ENCODE data around the gene ADGRG3.

ADGRG3 gene

GRCh38 chr16:57646388-57647039, 21.6 kb upstream of the ADGRG3 start:
- DNase-seq (ENCODE audit: low read depth) = no peak

DNA sequence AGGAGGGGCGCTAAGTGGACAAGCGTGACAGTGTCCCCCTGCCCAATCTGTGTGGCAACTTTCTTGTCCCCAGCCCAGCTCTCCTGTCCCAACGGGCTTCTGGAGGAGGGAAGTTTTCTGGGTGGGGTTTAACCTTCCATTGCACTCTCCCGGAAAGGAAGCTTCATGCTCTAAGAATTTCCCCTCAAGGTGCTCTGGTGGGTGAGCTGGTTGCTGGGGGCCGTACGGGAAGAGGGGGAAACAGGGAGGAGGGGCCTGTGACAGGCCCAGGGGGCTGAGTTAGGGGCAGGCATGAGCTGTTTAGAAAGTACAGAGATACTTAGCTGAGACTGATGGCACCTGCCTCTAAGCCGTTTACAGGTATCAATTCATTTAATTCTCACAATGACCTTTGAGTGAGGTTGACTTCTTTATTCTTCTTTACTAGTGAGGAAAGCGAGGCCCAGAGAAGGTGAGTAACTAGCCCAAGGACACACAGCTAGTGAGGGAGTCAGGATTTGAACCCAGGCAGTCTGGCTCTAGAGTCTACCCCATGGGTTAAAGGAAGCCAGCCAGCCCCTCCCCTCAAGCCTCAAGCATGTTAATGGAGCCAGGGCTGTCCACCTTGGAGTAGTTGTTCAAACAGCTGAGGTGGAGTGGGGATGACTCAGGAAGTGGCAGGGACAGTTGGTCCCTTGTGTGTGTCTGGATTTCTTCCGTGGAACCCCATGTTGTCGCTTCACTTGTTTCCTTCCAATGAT, 20.8 kb upstream of the ADGRG3 start:
- DNase-seq (ENCODE audit: low read depth) = no peak

GRCh38 chr16:57648125-57648524, 20.0 kb upstream of the ADGRG3 start:
- DNase-seq (ENCODE audit: low read depth) = no peak

GRCh38 chr16:57648581-57649442, 19.3 kb upstream of the ADGRG3 start:
- DNase-seq (ENCODE audit: low read depth) = peak; percentile 82

DNA sequence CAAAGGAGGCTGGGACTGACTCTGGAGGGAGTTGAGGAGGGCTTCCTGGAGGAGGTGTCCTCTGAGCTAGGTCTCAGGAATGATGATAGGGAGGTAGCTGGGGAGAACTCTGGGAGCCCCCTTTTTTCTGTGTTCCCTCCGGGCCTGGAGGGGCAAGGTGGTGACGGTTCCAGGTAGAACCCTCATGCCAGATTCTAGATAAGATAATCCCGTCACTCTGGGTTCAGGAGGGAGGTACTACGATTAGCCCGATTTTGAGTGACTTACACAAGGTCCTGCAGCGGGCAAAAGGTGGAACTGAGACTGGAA, 18.7 kb upstream of the ADGRG3 start:
- DNase-seq (ENCODE audit: low read depth) = no peak

- no peak for DNase-seq (ENCODE audit: low read depth)
Observed at GRCh38 chr16:57649846-57650245, 18.3 kb upstream of the ADGRG3 start.

DNA sequence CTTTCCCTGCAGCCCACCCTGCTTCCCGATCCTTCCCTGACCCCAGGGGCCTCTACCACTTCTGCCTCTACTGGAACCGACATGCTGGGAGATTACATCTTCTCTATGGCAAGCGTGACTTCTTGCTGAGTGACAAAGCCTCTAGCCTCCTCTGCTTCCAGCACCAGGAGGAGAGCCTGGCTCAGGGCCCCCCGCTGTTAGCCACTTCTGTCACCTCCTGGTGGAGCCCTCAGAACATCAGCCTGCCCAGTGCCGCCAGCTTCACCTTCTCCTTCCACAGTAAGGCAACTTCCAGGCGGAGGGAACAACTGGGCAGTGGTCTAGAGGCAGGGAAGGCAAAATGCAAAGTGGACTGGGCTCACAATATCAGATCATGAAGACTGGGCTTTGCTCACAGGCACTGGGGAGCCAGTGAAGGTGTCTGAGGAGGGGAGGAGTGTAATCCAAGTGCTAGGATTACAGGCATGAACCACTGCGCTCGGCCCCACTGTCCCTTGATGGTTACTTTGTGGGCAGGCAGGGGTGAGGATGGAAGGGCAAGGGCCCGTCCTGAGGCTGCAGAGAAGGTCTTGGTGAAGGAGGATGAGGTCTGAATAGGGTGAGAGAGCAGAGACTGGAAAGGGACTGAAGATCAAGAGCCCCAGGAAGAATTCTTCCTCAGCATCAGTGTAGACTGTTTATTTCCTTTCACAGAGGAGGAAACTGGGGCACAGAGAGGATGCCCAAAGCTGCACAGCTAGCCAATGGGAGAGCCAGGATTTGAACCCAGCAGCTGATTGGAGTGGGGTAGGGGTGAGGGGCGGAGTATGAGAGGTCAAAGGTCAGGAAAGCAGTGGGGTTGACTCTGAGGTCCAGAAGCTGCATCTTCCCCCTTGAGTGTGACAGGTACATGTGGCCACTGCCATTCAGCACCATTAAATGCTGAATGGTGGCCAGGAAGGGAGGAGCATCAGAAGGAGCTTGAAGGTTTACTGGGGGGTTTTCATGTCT, 16.5 kb upstream of the ADGRG3 start:
- no peak for DNase-seq (ENCODE audit: low read depth)

DNA sequence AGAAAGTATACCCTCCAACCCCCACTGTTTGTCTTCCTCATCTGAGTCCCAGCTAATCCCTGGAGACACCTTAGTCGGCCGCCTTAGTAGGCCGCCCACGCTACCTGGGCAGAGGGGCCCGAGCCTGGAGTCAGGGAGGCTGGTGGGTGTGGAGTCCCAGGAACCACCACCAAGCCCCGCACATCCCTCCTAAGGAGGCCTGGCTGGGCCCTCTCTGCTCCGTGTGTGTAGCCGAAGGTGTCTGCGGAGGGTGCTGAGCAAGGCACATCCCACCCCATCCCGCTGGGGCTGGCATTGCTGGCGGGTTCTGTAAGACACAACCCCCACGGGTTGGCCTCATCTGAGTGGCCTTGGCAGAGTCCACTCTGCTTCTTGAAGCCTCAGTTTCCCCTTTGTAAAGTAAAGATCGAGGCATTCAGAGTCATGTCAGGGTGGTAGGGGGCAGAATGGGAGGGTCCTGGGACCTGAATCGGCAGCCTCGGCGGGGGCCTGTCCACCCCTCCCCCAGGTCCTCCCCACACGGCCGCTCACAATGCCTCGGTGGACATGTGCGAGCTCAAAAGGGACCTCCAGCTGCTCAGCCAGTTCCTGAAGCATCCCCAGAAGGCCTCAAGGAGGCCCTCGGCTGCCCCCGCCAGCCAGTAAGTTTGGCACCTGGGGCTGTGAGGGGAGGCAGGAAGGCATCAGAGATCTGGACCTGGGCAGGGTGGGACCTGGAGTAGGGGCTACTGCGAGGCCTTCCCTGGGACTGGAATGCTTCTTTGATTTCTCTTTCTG, 15.2 kb upstream of the ADGRG3 start:
- no peak for DNase-seq (ENCODE audit: low read depth)

DNA sequence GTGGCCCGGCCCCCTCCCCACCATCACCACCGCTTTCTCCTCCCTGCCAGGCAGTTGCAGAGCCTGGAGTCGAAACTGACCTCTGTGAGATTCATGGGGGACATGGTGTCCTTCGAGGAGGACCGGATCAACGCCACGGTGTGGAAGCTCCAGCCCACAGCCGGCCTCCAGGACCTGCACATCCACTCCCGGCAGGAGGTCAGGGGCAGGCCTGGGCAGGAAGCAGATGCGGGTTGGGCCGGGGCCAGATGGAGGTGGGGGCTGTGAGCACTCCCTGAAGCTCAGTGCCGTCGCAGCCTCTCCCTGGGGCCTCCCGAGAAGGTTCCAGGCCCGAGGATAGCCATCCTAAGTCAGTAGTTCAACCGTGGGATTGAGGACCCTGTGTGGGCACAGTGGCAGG, 14.2 kb upstream of the ADGRG3 start:
- no peak for DNase-seq (ENCODE audit: low read depth)

DNA sequence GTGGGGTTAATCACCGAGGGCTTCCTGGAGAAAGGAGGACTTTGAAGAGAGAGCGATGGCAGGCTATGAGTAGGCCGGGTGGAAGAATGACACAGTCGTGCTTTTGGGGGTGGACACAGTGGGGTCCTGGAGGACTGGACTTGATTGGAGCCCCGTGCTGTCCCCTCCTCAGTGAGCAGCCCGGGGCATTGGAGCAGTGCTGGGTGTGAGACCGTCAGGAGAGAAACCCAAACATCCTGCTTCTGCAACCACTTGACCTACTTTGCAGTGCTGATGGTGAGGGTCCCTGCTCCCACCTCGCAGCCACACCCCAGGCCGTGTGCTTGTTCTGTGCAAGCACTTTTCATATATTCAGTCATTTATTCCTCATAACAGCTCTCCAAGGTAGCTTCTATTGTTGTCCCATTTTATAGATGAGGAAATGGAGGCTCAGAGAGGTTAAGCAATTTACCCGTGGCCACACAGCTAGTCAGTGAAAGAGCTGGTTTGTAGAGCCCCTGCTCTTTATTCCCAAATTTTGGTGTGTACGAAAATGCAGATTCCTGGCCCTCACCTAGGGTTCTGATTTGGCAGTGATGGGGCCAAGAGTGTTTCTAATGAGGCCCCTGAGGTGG, 11.7 kb upstream of the ADGRG3 start:
- no peak for DNase-seq (ENCODE audit: low read depth)

DNA sequence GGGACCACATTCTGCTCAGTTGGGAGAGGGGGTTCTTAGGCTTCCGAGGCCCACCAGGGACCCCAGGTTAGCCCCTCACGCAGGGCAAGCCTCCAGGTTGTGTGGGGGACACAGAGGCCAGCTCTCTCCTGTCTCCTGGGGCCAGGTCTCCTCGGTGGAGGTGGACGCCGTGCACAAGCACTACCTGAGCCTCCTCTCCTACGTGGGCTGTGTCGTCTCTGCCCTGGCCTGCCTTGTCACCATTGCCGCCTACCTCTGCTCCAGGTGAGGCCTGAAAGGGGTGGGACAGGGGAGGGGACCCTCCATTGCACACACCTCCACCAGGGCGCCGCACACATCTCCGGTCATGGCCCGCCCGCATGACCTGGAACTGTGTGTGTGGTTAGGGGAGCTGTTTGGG, 10.9 kb upstream of the ADGRG3 start:
- DNase-seq (ENCODE audit: low read depth) = no peak

GRCh38 chr16:57658130-57658877, 9.8 kb upstream of the ADGRG3 start:
- DNase-seq (ENCODE audit: low read depth) = no peak

GRCh38 chr16:57658878-57659674, 9.0 kb upstream of the ADGRG3 start:
- DNase-seq (ENCODE audit: low read depth) = no peak

- DNase-seq (ENCODE audit: low read depth) = no peak
Observed at GRCh38 chr16:57660715-57661463, 7.2 kb upstream of the ADGRG3 start.

GRCh38 chr16:57661510-57661909, 6.6 kb upstream of the ADGRG3 start:
- DNase-seq (ENCODE audit: low read depth) = no peak

GRCh38 chr16:57661936-57662906, 5.9 kb upstream of the ADGRG3 start:
- DNase-seq (ENCODE audit: low read depth) = no peak

- DNase-seq (ENCODE audit: low read depth) = no peak
Observed at GRCh38 chr16:57663436-57663835, 4.7 kb upstream of the ADGRG3 start.
